GM18511 (cell line): ENCODE measurements around the gene CLEC4G.
"Not testable (repeated sequence)": the region's sequence is repeated elsewhere in the genome, so short reads cannot be mapped to it uniquely, and the experiment has no call there.

Experiments used
- ATAC-seq: cut with Tn5 transposase; IDR thresholded peaks from one replicate; pipeline ENCODE4 v1.9.1; 2021; ENCODE audit warnings: mild to moderate bottlenecking, moderate library complexity; ENCODE audit not compliant: unreplicated experiment

CLEC4G gene

GRCh38 chr19:7732045-7732444 lies at the start of gene CLEC4G:
Gene CLEC4G (minus strand): TSS chr19:7732110. CDS start chr19:7732102, 8 bp downstream.
- no peak for ATAC-seq

GRCh38 chr19:7781157-7781556 lies 49.2 kb upstream of the CLEC4G start:
- no peak for ATAC-seq

- no peak for ATAC-seq
Observed at GRCh38 chr19:7779631-7780486, 47.9 kb upstream of the CLEC4G start.

- ATAC-seq, result no peak
Observed at GRCh38 chr19:7778081-7778480, 46.2 kb upstream of the CLEC4G start.

- ATAC-seq, result no peak
Observed at GRCh38 chr19:7775761-7776160, 43.9 kb upstream of the CLEC4G start.

GRCh38 chr19:7773841-7774240 lies 41.9 kb upstream of the CLEC4G start:
- ATAC-seq, result no peak

- ATAC-seq, result no peak
Observed at GRCh38 chr19:7772752-7773291, 40.9 kb upstream of the CLEC4G start.

- no peak for ATAC-seq
Observed at GRCh38 chr19:7771072-7771471, 39.2 kb upstream of the CLEC4G start.

- no peak for ATAC-seq
Observed at GRCh38 chr19:7769171-7769570, 37.3 kb upstream of the CLEC4G start.

GRCh38 chr19:7767487-7767886 lies 35.6 kb upstream of the CLEC4G start:
- no peak for ATAC-seq

GRCh38 chr19:7766535-7766934 lies 34.6 kb upstream of the CLEC4G start:
- ATAC-seq, result no peak

GRCh38 chr19:7765043-7765442 lies 33.1 kb upstream of the CLEC4G start:
- ATAC-seq, result not testable (repeated sequence)

GRCh38 chr19:7764157-7764556 lies 32.2 kb upstream of the CLEC4G start:
- ATAC-seq, result not testable (repeated sequence)

- ATAC-seq, result no peak
Observed at GRCh38 chr19:7763696-7764095, 31.8 kb upstream of the CLEC4G start.

- ATAC-seq, result no peak
Observed at GRCh38 chr19:7762719-7763293, 30.9 kb upstream of the CLEC4G start, which contains the start of gene CLEC4M. Gene CLEC4M (plus strand): TSS chr19:7763243. CDS start chr19:7763267, 24 bp downstream.

GRCh38 chr19:7759156-7759555 lies 27.2 kb upstream of the CLEC4G start:
- no peak for ATAC-seq

GRCh38 chr19:7757358-7757757 lies 25.4 kb upstream of the CLEC4G start:
- ATAC-seq, result no peak

- ATAC-seq, result no peak
Observed at GRCh38 chr19:7756258-7756657, 24.3 kb upstream of the CLEC4G start.

GRCh38 chr19:7751157-7751783 lies 19.4 kb upstream of the CLEC4G start:
- no peak for ATAC-seq

GRCh38 chr19:7748756-7749155 lies 16.8 kb upstream of the CLEC4G start:
- ATAC-seq, result no peak

- no peak for ATAC-seq
Observed at GRCh38 chr19:7748171-7748570, 16.3 kb upstream of the CLEC4G start.
